Thymus (tissue), 11 donors: ENCODE results near the gene LIF. TPM values are rescaled to one million over a fixed set of nuclear protein-coding genes. Genes with fewer than 3 reads are reported as not detected.

ENCODE experiments used
- DNase-seq, 9 donors: peaks; one replicate each; pipeline ENCODE4 v3.0.0-alpha.2; 2013; ENCODE audit warnings: low spot score in 9 of 9, low read depth in 6 of 9, missing footprints in 1 of 9
- H3K27ac ChIP-seq, 2 donors: one replicate each; pipeline ENCODE4 v1.5.1; 2013; ENCODE audit warnings: control low read depth in 1 of 2, low read depth in 1 of 2, low read length in 1 of 2, mild to moderate bottlenecking in 1 of 2, moderate library complexity in 1 of 2
- H3K27me3 ChIP-seq, 2 donors: one replicate each; pipeline ENCODE4 v1.5.1; 2013; ENCODE audit warnings: low read length in 1 of 2; ENCODE audit not compliant: control insufficient read depth in 2 of 2, insufficient read depth in 1 of 2
- H3K36me3 ChIP-seq, 2 donors: one replicate each; pipeline ENCODE4 v1.5.1; 2013; ENCODE audit warnings: low read length in 1 of 2, mild to moderate bottlenecking in 1 of 2, moderate library complexity in 1 of 2; ENCODE audit not compliant: control insufficient read depth in 2 of 2, insufficient read depth in 2 of 2
- H3K4me1 ChIP-seq, 2 donors: one replicate each; pipeline ENCODE4 v1.5.1; 2013; ENCODE audit warnings: low read length in 2 of 2; ENCODE audit not compliant: control insufficient read depth in 2 of 2, insufficient read depth in 2 of 2
- H3K4me3 ChIP-seq, 2 donors: one replicate each; pipeline ENCODE4 v1.5.1; 2013; ENCODE audit warnings: low read length in 2 of 2, control low read depth in 1 of 2, mild to moderate bottlenecking in 1 of 2
- H3K9me3 ChIP-seq, 2 donors: one replicate each; pipeline ENCODE4 v1.5.1; 2013; ENCODE audit warnings: low read length in 1 of 2, mild to moderate bottlenecking in 1 of 2; ENCODE audit not compliant: control insufficient read depth in 2 of 2, insufficient read depth in 1 of 2
- WGBS: extraction: QIAGEN DNeasy Blood & Tissue Kit; methylation state at CpG from one replicate; pipeline ENCODE4 v1.1.7; 2013; 5-methylcytosine and 5-hydroxymethylcytosine counted together
- polyA plus RNA-seq: library from polyadenylated mRNA; stranded (reverse); fragments of 200-250 nt; gene quantifications from one replicate; pipeline ENCODE4 v1.2.3, GENCODE V29; 2013
- total RNA-seq: library from RNA; stranded (reverse); fragments of 120-200 nt; gene quantifications from one replicate; pipeline ENCODE4 v1.2.4, GENCODE V29; 2013
- donor health status: healthy.

Gene LIF
- total and polyA plus RNA-seq, 2 donors: 0.21 to 0.90 TPM

DNA sequence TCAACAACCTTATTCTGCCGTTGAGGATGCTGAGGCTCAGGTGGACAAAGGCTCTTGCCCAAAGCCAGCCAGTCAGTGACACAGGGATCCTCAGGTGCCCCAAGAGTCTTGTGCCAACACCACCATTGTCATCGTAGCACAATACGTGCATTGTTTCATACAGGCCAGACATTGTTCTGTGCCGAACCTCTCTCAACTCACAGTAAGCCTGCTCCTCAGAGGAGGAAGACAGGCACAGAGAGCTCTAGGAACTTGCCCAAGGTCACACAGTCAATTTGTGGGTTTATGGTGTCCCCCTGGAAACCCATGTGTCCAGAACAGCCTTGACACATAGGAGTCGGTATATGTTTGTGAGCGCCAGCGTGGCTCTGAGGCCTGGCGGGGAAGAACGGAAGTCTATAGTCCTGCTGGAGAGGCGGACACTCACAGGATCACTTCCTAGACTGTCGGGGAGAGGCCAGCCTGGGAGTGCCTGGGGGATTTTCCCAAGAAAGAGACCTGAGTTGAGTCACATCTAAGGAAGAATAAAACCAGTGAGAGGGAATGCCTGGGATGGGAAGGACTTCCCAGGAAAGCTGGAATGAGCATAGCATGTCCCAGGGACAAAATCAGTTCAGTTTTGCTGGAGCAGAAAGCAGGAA is 20.2 kb downstream of the LIF start:
- no peak overlapping the region for H3K4me3 ChIP-seq
- H3K4me1 ChIP-seq: peaks cover 3 to 18% of the 10 kb centered on the region in 2 donors
- WGBS: 97% methylated on average over 11 of the region's 11 CpGs
- H3K27me3 ChIP-seq: peaks cover 0 to 2% of the 10 kb centered on the region in 2 donors
- no peak overlapping the region for H3K27ac ChIP-seq
- DNase-seq: no peak
- no peaks in the 10 kb centered on the region for H3K36me3 ChIP-seq
- no peaks in the 10 kb centered on the region for H3K9me3 ChIP-seq

DNA sequence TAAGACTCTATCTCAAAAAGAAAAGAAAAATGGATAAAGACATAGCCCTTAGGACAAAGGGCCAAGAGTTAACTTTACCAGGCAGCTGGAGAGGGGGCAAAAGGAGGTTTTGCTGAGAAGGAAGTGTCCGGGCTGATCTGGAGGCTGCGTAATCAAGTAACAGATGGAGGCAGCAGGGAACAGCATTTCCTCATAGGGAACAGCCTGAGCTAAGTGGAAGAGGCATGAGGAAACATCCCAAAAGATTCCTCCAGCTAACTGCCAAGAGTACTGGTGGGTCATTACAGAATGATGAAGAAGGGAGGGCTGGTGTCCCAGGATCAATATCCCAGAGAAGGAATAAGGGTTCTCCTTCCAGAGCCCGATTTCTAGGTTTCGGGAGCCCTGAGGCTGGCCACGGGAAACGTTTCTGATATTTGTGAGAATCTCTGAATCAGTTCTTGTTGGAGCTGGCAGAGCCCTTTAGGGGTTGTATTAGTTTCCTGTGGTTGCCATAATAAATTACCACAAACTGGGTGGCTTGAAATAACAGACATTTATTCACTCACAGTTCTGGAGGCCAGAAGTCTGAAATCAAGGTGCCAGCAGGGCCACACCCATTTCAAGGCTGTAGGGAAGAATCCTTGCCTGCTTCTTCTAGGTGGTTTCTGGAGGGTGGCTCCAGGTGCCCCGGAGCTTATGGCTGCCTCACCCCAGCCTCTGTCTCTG is 21.2 kb downstream of the LIF start:
- H3K27ac ChIP-seq: no peak overlapping the region
- no peak for DNase-seq
- H3K27me3 ChIP-seq: peaks cover 0 to 2% of the 10 kb centered on the region in 2 donors
- H3K9me3 ChIP-seq: no peaks in the 10 kb centered on the region
- WGBS: 89% methylated on average over 7 of the region's 7 CpGs
- no peak overlapping the region for H3K4me3 ChIP-seq
- H3K36me3 ChIP-seq: no peaks in the 10 kb centered on the region
- H3K4me1 ChIP-seq: peaks cover 12 to 27% of the 10 kb centered on the region in 2 donors

DNA sequence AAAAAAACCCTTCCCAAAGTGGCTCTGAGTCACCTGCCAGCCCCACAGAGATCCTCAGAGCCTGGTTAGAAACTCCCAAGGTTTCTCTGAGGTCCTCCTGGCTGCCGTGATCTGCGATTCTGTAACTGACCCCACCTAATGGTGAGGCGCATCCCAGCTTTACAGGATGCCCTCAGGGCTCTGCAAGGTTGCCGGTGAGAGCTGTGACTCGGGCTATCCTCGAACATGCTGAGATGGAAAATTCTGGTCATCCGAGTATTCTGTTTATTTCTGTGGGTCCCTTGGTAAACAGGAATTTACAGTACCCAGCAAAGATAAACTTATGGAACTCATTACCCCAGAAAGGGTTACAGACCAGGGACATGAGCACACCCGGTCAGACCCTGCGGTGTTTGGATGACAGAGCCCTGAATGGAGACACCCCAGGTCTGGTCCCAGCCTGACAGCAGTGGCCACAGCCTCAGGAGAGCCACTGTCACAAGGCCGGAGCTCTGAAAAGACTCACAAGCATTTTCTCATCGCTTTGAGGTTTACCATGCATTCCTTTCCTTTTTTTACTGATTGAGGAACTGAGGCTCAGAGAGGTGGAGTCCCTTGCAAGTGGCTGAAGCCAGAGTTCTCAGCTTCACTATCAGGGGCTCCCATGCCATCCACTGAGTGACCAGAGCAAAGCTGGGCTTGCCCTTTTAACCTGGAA is 22.2 kb downstream of the LIF start:
- H3K27me3 ChIP-seq: peaks cover 0 to 2% of the 10 kb centered on the region in 2 donors
- DNase-seq: no peak
- no peaks in the 10 kb centered on the region for H3K36me3 ChIP-seq
- no peak overlapping the region for H3K4me3 ChIP-seq
- H3K9me3 ChIP-seq: no peaks in the 10 kb centered on the region
- peaks cover 14 to 33% of the 10 kb centered on the region in 2 donors for H3K4me1 ChIP-seq
- H3K27ac ChIP-seq: no peak overlapping the region
- WGBS: 87% methylated on average over 11 of the region's 11 CpGs

DNA sequence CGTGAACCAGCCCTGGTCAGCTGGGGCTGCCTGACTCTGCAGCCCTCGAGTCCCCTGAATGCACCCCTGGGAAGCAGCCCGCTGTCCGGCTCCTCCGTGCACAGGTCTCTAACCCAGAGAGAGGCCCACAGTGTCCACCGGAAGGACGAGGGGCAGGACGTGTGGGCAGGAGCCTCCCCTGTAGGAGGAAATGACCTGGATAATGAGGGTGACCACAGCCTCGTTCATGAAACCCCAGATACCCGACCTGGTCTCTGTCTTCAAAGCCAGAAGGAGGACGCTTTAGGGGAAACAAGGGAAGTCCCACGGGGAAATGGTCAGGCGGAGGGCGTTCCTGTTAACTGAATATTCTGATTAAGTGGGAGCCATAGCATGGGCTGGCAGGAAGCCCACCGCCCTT is 23.3 kb downstream of the LIF start:
- Histone ChIP-seq H3K27me3 (peaks cover 0 to 2% of the 10 kb centered on the region in 2 donors), H3K27ac (no peak overlapping the region), H3K9me3 (no peaks in the 10 kb centered on the region), H3K4me1 (peaks cover 14 to 34% of the 10 kb centered on the region in 2 donors), H3K36me3 (no peaks in the 10 kb centered on the region), H3K4me3 (no peak overlapping the region)
- no peak for DNase-seq
- WGBS: 85% methylated on average over 15 of the region's 15 CpGs

DNA sequence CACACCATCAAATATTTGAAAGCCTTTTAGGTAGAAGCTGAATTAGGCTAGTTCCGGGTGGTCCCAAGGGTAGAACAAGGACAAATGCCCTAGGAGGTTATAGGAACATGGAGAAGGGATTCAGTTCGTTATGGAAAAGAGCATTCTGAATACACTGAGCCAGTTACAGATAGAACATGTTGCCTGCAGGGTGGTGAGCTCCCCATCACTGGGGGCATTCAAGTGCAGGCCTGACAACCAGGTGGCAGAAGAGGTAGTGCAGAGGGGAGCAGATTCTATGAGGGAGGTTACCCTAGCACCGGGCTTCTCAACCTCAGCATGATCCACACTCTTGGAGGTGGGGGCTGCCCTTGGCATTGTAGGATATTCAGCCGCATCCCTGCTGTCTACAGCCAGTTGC is 24.2 kb downstream of the LIF start:
- WGBS: 95% methylated on average over 4 of the region's 4 CpGs
- H3K4me1 ChIP-seq: peaks cover 14 to 29% of the 10 kb centered on the region in 2 donors
- no peak overlapping the region for H3K4me3 ChIP-seq
- no peak overlapping the region for H3K27ac ChIP-seq
- no peaks in the 10 kb centered on the region for H3K9me3 ChIP-seq
- peaks cover 0 to 2% of the 10 kb centered on the region in 2 donors for H3K27me3 ChIP-seq
- DNase-seq: no peak
- no peaks in the 10 kb centered on the region for H3K36me3 ChIP-seq

DNA sequence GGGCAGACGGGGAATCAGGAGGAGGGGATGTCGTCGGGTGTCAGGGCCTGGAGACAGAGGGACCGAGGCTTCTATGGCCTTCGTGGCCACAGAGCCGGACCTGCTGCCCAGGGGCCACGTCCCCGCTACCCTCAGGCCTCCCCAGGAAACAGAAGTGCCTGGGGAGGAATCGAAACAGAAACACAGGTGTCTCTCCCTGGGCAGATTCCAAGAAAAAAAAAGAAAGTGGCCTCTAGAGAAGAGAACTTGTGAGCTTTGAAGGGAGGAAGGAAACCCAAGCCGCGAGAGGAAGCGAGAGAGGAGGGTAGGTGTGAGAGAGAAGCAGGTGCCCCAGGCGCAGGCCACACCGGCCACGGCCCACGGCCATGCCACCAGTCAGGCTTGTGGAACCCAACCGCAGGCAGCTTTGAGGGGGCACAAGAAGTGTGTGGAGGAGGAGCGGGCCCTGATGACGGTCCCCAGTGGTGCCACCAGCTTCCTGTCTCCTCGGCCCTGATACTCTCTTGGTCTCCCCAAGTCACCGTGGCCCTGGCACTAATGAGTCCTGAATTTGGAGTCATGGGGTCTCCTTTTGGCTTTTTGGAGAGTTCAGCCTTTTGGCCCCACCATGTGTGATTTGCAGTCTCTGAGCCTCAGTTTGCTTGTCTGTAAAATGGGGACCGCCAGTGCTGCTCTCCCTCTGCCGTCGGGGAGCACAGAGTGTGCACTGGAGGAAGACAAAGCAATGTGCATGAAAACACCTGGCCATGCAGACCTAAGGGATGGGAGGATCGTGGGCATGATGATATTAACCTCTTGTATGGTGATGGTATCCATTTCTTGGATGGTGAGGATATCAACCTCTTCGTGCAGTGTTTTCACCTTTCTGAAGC is 25.2 kb downstream of the LIF start:
- no peak overlapping the region for H3K4me3 ChIP-seq
- DNase-seq: peak in 8 of 9 donors; percentile 39 to 89 (median 64)
- WGBS: 18% methylated on average over 26 of the region's 26 CpGs
- H3K36me3 ChIP-seq: no peaks in the 10 kb centered on the region
- H3K9me3 ChIP-seq: no peaks in the 10 kb centered on the region
- H3K27me3 ChIP-seq: peaks cover 0 to 2% of the 10 kb centered on the region in 2 donors
- peaks cover 14 to 29% of the 10 kb centered on the region in 2 donors for H3K4me1 ChIP-seq
- H3K27ac ChIP-seq: peak overlapping the region in 1 of 2 donors; percentile 68

DNA sequence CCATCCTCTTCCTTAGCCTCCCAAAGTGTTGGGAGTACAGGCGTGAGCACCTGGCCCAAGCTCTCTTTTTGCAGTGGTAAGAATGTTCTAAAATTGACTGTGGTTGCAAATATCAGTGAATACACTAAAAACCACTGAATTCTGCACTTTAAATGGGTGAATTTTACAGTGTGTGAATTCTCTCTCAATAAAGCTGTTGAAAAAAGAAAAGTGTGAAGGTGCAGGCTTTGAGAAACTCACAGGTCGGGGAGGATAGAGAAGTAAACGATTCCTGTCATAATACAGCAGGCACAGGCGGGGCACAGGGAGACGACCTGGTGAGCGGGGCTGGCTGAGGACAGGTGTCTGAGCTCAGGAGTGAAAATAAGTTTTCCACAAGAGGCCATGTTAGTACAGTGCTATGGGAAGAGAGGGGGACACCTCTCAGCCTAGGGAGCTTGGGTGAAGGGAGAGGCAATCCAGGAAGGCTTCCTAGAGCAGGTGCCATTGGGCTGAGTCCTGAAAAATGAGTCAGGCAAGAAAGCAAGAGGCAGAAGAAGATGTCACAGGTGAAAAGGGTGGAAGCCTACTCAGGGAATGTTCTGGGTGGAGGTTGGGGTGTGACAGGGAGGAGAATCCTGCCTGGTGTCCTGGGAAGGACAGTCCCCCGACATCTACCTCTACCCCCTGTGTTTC is 26.1 kb downstream of the LIF start:
- Histone ChIP-seq H3K27me3 (peaks cover 0 to 2% of the 10 kb centered on the region in 2 donors), H3K4me3 (no peak overlapping the region), H3K36me3 (no peaks in the 10 kb centered on the region), H3K27ac (peak overlapping the region in 1 of 2 donors; percentile 68), H3K4me1 (peaks cover 14 to 29% of the 10 kb centered on the region in 2 donors), H3K9me3 (no peaks in the 10 kb centered on the region)
- DNase-seq: no peak
- WGBS: 47% methylated on average over 7 of the region's 7 CpGs

DNA sequence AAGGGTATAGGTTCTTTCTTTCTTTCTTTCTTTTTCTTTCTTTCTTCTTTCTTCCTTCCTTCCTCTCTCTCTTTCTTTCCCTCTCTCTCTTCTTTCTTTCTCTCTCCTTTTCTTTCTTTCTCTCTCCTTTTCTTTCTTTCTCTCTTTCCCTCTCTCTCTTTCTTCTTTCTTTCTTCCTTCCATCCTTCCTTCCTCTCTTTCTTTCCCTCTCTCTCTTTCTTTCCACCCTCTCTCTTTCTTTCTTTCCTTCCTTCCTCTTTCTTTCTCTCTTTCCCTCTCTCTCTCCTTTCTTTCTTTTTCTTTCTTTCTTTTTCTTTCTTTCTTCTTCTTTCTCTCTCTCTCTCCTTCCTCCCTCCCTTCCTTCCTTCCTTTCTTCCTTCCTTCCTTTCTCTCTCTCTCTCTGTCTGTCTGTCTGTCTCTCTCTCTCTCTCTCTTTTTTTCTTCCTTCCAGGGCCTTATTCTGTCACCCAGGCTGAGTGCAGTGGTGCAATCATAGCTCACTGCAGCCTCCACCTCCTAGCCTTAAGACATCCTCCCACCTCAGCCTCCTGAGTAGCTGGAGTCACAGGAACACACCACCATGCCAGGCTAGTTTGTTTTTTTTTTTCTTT is 26.8 kb downstream of the LIF start:
- Histone ChIP-seq H3K4me1 (peaks cover 14 to 33% of the 10 kb centered on the region in 2 donors), H3K9me3 (no peaks in the 10 kb centered on the region), H3K36me3 (no peaks in the 10 kb centered on the region), H3K27me3 (peaks cover 0 to 2% of the 10 kb centered on the region in 2 donors), H3K27ac (no peak overlapping the region), H3K4me3 (no peak overlapping the region)
- no peak for DNase-seq
